NCI-H146 treated with DMSO at 0.1 percent for 48 hours (cell line): ENCODE measurements around the gene OXER1.
"Not testable (repeated sequence)": the region's sequence is repeated elsewhere in the genome, so short reads cannot be mapped to it uniquely, and the experiment has no call there.

Source experiments
- DNase-seq: peaks from one replicate; lab custom pipeline; 2025; ENCODE audit not compliant: unreplicated experiment; lab: John Stamatoyannopoulos, UW

OXER1 gene

DNA sequence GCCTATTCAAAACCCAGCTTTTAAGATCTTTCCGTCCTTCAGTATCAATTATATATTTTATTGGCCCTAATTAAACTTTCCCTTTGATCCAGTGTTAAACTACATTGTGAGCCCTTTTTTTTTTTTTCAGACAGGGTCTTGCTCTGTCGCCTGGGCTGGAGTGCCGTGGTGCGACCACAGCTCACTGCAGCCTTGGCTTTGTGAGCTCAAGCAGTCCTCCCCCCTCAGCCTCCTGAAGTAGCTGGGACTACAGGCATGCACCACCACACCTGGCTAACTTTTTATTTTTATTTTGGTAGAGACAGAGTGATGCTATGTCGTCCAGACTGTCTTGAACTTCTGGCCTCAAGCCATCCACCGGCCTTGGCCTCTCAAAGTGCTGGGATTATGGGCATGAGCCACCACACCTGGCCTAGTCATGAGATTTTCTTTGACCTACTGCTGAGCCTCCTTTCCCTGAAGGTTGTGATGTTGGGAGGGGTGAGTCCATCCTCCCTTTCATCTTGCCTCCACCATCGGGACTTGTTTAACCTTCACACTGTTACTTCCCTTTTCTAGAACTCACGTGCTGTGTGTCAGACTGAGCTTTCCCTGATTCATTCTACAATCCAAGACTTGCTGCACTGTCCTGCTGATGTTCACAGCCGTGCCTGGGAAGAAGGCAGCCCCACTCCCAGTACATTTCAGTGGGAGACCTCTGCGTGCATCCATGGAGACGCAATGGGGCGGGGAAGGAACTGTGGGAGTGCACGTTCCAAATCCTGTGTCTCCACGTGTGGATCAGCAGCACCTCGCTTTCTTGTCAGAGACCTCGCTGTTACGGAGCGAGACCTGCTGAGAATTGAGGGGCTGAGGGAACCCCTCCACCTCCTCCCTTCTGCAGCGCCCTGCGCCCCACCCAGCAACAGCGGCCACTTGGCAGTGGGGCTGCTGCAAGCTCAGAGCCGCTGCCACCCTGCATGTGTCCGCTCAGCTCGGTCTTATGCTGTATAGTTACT is 10.8 kb downstream of the OXER1 start:
- no peak for DNase-seq

DNA sequence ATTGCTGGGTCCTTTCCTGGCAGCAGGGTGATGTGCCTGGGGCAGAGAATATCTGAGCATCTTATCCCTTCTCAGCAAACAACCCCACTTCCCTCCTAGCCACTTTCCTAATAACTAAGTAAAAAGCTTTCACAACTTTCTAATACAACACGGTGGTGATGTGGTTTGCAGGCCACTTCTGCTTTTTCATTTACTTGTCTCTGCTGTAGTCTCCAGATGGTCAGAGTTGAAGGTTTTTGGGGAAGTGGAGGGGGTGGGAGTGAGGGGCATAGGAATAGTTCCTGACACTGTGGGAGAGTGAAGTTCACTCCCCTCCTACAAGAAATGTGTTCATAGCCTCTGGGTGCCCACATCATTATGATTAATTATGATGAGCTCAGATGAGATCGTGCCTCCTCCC is 11.6 kb downstream of the OXER1 start:
- no peak for DNase-seq

DNA sequence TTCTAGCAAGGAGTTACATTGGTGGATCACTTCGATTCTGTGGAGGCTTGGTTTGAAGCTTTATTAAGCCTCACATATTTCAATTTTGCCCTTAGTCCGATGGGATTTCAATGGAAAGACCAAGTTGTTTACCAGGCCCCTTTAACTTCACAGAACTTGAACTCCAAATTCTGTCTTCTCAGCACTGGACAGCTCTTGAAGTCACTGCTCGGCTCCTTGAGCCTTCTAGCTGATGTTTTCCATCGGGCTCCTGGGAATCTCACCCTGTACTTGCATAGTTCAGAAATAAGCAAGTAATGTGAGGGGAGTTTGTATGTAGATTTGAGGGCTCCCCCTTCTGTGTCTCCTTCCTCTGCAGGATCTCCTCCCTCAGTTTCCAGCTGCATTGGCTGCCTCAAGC is 15.1 kb downstream of the OXER1 start:
- no peak for DNase-seq

DNA sequence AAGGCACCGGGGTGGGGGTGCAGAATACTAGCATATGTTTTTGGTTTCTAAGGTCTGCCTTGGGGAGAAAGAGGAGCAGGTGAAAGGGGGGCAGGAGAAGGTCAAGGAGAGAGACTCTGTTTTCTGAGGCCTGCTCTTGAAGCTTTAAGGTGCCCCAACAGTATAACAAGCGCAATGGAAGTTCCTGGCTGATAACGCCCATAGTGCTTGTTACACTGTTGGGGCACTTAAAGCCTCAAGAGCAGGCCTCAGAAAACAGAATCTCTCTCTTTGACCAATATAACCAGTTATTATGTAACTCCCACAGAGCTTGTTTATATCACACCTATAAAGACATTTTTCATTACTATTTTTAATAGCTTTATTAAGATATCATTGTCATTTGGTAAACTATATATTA is 16.5 kb downstream of the OXER1 start:
- no peak for DNase-seq

DNA sequence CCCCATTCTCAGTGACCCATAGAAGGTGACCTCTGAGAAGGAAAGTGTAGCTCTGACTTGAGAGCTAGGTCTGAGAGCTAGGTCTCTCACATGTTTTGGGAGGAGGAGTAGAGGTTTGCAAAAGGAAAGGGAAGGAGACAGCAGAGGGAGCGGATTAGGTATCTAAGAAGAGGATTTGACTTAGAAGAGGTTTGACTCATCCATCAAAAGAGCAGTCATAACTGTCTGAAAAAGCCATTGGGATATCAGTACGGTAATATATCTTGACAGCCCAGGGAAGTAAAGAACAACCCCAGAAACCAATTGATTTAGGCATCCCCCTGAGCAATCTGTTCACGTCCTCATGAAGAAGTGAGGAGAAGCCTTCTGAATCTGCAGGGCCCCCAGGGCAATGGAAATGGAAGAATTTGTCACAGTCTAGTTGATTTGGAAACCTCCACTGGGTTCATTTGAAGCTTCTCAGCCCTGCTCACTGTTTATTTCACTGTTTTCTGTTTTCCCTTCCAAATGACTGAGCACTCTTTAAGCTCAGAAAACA is 19.3 kb downstream of the OXER1 start:
- DNase-seq = no peak

DNA sequence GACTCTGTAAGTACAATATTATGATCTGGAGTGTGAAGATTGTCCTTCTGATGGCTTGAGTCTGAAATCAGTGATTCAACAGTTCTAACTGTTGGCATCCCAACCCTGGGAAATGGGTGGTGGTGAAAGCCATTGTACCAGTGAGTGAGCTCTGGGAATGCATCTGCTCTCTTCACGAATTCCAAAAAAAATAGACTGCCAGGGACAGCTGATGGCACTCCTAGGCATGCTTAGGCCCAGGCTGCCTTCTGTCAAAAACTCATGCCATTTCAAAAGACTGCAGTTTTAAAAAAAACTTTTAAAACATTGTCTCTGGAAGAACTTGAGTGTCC is 20.3 kb downstream of the OXER1 start:
- DNase-seq = no peak

DNA sequence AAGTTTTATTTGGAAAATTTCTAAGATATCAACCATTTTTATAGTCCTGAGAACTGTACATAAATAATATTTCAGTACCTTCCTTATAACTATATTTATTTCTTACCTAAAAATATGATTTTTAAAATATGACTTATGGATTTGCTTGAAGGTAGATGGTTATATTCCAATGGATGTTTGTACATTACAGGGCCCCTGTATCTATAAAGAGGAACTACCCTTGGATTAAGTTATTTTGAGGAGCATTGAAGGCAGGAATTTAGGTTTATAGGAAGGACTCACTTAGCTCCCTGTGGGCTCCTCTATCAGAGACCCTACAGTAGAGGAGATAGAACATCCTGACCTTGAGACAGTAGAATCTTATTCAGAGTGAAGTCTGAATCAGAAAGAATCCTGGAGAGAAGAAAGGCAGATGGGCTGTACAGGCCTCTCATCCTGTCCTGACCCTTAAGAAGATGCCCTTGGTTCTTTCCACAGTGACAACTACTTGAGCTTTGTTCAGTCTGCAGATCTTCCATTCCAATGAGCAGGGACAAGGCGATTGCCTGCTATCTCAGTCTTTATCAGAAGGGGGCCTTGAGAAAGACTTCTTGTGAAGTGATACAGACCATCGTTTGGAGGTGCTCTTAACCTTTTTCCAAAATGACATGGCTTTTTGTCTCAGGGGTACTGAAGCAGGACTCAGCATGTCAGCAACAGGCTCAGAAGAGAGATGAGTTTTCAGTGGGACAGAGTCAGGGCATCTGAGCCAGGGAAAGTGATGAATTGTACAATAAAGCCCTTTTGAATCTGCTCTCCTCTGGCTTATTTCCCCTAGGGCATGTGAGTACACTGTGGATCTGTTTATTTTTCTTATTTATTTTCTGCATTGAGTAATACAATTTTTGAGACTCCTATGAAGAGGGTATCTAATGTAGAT is 20.9 kb downstream of the OXER1 start:
- DNase-seq = no peak

DNA sequence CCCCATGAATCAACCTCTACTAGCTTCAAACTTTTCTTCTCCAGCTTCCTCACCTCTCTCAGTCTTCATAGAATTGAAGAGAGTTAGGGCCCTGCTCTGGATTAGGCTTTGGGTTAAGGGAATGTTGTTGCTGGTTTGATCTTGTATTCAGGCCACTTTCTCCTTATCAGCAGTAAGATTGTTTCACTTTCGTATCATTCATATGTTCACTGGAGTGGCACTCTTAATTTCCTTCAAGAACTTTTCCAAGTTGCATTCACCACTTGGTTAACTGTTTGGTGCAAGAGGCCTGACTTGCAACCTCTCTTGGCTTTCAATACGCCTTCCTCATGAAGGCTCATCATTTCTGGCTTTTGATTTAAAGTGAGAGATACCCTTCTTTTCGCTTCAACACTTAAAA is 22.8 kb downstream of the OXER1 start:
- no peak for DNase-seq

DNA sequence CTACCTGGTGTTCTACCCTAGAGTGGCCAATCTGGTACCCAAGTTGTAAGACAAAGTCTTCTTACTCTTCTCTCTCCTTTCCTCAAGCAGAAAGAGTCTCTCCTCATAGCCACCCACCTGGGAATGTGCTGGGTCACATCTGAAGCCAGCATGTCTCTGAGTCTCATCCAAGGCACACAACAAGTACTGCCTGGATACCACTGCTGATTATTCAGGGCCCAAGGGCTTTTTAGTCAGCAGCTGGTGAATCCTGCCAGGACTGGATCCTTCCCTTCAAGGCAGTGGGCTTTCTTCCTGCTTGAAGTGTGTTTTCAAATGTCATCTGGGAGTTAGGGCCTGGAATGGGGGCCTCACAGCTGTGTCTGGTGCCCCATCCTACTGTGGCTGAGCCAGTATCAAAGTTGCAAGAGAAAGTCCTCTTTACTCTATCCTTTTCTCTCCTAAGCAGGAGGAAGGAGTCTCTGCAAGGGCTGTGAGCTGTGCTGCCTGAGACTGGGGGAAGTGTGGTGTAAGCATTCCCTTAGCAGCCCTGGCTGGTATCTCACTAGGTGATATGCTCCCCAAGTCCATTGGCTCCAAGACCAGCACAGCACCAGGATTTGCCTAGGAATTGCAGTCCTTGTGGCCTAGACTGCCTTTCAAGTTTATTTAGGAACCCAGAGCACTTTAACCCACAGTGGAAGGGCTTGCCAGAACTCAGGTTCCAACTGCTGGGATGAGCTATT is 27.2 kb downstream of the OXER1 start:
- DNase-seq = no peak

DNA sequence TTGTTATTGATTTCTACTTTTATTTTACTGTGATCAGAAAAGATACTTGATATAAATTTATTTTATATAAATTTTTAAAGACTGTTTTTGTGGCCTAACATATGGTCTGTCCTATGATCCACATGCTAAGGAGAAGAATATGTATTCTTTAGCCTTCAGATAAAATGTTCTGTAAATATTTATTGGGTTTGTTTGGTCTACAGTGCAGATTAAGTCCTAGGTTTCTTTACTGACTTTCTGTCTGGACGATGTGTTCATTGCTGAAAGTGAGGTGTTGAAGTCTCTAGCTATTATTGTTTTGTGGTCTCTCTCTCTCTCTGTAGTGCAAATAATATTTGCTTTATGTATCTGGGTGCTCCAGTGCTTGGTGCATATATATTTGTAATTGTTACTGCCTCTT is 30.1 kb downstream of the OXER1 start:
- no peak for DNase-seq

DNA sequence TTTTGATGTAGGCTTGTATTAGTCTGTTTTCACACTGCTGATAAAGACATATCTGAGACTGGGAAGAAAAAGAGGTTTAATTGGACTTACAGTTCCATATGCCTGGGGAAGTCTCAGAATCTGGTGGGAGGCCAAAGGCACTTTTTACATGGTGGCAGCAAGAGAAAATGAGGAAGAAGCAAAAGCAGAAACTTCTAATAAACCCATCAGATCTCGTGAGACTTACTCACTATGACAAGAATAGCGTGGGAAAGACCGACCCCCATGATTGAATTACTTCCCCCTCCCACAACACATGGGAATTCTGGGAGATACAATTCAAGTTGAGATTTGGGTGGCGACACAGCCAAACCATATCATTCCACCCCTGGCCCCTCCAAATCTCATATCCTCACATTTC is 32.6 kb downstream of the OXER1 start:
- DNase-seq = not testable (repeated sequence)

DNA sequence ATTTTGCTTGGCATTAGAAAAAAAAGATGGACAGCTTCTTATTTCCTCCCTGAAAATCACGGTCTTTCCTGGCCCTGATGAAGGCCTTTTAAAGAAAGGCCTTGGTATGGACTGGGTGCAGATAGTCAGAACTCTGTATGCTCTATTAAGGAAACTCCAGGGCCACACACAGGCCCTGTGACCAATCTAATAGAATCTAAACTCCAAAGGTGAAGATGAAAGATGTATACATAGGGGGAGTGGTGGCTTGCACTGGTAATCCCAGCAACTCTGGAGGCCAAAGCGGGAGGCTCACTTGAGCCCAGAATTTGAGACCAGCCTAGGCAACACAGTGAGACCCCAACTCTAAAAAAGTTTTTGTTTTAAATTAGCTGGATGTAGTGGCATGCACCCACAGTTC is 37.3 kb downstream of the OXER1 start:
- no peak for DNase-seq

DNA sequence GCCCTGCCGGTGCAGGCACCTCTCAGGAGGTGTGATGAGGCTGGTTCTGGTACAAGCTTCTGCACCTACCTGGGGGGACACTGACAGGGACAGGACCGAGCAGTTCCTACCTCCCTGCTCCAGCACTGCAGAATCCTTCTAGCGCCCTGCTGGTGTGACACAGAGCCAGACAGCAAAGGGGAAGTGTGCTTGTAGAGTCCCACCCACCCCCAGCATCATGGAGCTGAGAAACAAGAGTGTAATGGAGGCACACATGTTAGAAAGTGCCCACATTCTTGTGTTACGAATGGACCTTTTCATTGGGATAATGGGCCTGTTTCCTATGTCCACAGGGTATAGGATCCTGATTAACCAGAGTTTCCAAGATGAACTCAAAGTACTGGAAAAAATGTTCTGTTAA is 38.3 kb downstream of the OXER1 start:
- DNase-seq = no peak

DNA sequence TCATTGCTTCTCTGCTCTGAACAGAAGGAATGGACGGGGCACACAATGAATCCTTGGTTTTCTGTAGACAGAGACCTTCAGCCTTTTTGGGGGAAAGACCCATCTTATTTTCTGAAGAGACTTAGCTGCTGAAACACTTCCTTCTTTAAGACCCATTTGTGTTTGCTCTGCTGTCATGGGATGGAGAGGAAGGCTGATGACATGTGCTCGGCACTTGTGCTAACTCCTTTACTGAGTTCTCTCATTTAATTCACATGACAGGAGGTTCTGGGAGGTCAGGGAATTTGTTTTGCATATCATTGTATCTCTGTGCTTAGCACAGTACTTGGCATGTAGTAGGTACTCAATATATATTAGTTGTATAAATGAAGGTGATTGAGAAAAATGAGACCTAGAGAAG is 39.0 kb downstream of the OXER1 start:
- DNase-seq = no peak

DNA sequence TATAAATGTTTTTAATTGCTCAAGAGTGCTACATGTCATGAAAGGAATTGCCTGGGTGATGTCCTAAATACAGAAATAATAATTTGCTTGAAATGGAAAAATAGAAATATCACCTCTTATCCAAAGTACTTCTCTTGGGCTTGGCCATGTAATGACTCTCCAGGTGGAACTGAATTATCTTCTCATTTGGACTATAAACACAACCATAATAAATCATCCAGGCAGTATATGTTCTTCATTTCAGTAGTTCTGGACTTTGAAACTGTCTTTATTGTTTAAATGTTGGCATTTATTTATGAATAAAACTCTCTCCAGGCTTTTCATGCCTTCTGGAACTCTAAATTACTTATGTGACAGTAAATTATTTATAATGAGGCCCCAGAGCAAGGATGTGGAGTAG is 40.5 kb downstream of the OXER1 start:
- no peak for DNase-seq

DNA sequence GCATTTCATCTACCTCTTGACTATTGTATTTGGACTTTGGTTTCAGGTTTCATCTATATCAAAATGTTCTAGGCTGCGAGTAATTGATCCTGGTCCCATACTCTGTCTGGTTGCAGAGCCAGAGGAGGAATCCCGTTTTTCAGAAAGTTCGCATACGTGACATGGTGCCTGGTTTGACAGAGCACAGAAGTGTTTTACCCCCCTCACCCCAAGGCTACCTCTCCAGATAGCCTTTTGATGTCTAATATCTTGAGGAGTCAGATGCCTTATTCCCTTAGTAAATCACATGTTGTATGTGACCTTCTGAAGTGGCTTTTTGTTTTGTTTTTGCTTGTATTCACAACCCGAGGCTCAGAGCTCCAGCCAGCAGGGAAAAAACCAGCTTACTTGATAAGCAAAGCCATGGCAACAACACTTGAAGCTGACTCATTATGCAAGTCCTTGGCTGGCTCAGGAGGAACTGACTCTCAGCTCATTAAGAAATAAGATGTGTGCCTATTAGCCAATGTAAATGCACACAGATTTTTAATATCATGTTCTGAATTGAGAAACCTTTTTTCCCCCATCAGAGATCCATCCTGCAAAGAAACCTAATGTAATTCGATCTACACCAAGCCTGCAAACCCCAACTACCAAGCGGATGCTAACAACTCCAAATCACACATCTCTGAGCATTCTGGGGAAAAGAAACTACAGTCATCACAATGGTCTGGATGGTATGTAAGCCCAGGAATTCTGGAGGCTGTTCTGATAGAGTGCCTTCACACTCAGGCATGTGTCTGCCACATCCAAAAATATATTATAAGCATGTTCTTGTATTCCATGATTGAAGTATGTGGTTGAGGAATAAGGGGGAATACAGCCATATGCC is 41.4 kb downstream of the OXER1 start:
- no peak for DNase-seq

DNA sequence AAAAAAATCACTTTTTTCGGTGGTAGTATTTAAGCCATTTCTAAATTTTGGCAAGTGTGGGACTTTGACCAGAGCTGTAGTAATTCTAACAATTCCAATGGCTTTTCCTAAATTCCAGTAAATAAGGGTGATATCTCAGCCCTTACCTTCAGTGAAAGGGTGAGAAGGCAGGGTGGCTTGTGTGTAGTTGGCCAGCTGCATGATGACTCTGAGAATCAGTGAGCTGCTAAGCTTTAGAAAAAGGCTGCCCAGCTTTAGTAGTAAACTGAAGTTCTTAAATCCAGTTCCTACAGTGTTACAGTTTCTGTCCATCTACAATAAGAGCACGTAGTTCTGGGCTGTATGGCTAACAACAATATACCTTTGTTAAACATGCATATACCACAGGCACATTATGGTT is 42.0 kb downstream of the OXER1 start:
- DNase-seq = no peak

DNA sequence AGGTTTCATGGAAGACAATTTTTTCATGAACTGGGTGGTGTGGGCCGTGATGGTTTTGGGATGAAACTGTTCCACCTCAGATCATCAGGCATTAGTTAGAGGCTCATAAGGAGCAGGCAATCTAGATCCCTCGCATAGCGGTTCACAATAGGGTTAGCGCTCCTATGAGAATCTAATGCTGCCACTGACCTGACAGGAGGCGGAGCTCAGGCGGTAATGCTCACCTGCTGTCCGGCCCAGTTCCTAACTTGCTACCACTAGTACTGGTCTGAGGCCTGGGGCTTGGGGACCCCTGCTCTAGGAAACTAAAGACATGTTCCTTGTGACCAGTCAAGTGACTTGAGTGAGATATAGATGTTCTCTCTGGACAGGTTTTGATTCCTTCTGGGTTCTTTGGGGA is 49.2 kb downstream of the OXER1 start:
- DNase-seq = no peak

DNA sequence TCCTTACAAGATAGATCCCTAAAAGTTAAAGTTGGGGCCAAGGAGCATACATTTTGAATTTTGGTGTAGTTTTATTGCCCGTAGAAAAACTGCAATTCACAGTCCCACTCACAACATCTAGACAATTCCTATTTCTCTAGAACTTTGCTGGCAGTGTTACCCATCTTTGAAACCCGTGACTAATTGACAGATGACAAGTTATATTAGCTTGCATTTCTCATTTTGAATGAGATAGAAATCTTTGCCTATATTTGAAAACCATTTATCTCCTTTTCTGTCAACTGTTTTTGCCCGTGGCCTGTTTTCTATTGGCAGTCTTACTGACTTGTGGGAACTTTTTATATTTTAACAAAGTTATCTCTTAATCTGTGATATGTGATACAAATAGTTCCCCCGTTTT is 50.0 kb downstream of the OXER1 start:
- DNase-seq = no peak

DNA sequence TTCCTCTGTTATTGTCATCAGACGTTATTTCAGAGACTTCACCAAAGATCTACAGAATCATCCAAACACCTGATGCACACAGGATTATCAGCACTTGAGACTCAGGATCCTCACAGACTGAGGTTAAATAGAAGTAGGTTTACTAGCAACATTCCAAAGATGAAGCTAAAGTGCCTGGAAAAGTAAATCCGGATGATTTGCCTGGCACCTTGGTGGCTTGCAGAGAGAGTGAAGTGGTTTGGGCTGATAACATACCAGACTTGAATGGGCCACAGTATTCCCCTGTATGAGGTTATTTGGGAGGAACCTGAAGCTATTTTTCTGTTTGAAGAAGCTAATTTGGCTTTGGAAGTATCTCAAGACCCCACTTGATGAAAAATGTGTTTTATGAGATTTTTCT is 51.0 kb downstream of the OXER1 start:
- DNase-seq = no peak
